ENCODE measurements around the gene CKLF. TPM values are rescaled to one million over a fixed set of nuclear protein-coding genes. Genes with fewer than 3 reads are reported as not detected.
A peak's percentile ranks its signal among the peaks of the same experiment; 100 is the strongest.
"Not testable (repeated sequence)": the region's sequence is repeated elsewhere in the genome, so short reads cannot be mapped to it uniquely, and the experiment has no call there.

The CKLF gene
- total RNA-seq, 2 donors from 2014 or later = 20.5 to 28.3 TPM

DNA sequence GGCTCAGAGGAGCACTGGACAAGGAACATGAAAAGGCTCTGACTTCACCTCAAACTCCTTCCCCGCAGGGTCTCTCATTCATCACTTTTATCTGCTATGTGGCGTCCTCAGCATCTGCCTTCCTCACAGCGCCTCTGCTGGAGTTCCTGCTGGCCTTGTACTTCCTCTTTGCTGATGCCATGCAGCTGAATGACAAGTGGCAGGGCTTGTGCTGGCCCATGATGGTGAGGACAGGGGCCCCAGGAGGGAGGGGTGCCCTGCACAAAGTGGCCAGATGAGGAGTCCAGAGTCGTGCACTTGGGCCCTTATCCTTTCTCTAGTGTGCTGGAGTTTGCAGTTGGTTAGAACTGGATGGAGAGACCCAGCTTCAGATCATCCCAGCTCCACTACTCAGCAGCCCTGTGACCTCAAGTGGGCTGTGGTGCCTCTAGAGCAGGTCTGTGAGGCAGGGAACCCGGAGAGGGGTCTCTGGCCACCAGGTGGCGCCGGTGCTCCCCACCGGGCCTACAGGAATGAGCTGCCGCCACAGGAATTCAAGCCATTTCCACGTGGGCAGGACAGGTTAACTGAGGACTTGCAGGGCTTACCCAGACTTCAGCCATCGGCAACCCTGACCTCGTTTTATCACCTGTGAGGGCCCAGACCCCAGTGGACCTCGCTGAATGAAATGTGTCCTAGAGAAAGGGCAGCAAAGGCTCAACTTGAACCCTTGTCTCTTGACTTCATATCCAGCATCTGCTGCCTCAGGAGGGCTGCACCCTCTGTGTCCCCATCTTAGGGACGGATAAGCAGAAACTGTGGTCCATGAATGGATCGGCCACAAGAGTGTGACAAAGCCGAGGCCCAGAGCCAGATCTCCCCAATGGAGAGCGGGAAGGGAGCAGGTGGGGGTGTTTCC lies 56.1 kb downstream of the CKLF start:
- 34% methylated on average over 17 of the region's 17 CpGs for WGBS
- H3K4me3 ChIP-seq = no peak overlapping the region
- no peak overlapping the region for H3K27ac ChIP-seq
- intact Hi-C loops (cut with DNase I) = loop anchor here (5.0 kb wide), 1 partner anchor 144 kb away; the partner anchor contains the start of gene DYNC1LI2
- no peaks in the 10 kb centered on the region for H3K27me3 ChIP-seq (replicated peaks; ENCODE audit: insufficient read depth)
- no peaks in the 10 kb centered on the region for H3K9me3 ChIP-seq
- peak; percentile 90 for DNase-seq (ENCODE audit: low spot score)
- TF ChIP-seq, protein P1, sequence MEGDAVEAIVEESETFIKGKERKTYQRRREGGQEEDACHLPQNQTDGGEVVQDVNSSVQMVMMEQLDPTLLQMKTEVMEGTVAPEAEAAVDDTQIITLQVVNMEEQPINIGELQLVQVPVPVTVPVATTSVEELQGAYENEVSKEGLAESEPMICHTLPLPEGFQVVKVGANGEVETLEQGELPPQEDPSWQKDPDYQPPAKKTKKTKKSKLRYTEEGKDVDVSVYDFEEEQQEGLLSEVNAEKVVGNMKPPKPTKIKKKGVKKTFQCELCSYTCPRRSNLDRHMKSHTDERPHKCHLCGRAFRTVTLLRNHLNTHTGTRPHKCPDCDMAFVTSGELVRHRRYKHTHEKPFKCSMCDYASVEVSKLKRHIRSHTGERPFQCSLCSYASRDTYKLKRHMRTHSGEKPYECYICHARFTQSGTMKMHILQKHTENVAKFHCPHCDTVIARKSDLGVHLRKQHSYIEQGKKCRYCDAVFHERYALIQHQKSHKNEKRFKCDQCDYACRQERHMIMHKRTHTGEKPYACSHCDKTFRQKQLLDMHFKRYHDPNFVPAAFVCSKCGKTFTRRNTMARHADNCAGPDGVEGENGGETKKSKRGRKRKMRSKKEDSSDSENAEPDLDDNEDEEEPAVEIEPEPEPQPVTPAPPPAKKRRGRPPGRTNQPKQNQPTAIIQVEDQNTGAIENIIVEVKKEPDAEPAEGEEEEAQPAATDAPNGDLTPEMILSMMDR (IDR thresholded peaks at IDR 0.05) = peak; percentile 86 to 92 (median 90)
- TF ChIP-seq POLR2AphosphoS5 (IDR thresholded peaks at IDR 0.05) (peak; percentile 68), POLR2A (IDR thresholded peaks at IDR 0.05) (no peak)
- H3K4me1 ChIP-seq (replicated peaks) = peaks cover 3% of the 10 kb centered on the region
- peaks cover 7 to 9% of the 10 kb centered on the region in 2 donors for H3K36me3 ChIP-seq

DNA sequence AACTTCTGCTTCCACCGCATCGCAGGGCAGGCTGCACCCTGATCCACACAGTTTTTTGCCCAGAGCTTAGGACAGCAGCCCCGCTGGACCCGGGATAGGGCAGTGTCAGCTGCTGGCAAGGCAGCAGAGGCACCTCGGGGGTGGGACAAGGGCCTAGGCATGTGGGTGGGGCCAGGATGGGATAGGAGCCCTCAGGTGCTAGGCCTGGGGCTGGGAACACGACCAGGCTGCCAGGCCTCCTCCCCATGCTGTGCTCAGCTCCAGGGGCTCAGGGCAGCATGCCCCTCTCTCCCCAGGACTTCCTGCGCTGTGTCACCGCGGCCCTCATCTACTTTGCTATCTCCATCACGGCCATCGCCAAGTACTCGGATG lies 56.7 kb downstream of the CKLF start:
- no peak overlapping the region for H3K4me3 ChIP-seq
- H3K27ac ChIP-seq = no peak overlapping the region
- intact Hi-C loops (cut with DNase I) = loop anchor here (5.0 kb wide), 1 partner anchor 143 kb away; the partner anchor contains the start of gene DYNC1LI2
- no peaks in the 10 kb centered on the region for H3K27me3 ChIP-seq (replicated peaks; ENCODE audit: insufficient read depth)
- no peaks in the 10 kb centered on the region for H3K9me3 ChIP-seq
- no peaks in the 10 kb centered on the region for H3K4me1 ChIP-seq (replicated peaks)
- peaks cover 7 to 9% of the 10 kb centered on the region in 2 donors for H3K36me3 ChIP-seq
- WGBS = 80% methylated on average over 12 of the region's 12 CpGs
- TF ChIP-seq, protein P1 (IDR thresholded peaks at IDR 0.05) = no peak
- TF ChIP-seq POLR2A (IDR thresholded peaks at IDR 0.05) (no peak), POLR2AphosphoS5 (IDR thresholded peaks at IDR 0.05) (no peak)
- no peak for DNase-seq (ENCODE audit: low spot score)

DNA sequence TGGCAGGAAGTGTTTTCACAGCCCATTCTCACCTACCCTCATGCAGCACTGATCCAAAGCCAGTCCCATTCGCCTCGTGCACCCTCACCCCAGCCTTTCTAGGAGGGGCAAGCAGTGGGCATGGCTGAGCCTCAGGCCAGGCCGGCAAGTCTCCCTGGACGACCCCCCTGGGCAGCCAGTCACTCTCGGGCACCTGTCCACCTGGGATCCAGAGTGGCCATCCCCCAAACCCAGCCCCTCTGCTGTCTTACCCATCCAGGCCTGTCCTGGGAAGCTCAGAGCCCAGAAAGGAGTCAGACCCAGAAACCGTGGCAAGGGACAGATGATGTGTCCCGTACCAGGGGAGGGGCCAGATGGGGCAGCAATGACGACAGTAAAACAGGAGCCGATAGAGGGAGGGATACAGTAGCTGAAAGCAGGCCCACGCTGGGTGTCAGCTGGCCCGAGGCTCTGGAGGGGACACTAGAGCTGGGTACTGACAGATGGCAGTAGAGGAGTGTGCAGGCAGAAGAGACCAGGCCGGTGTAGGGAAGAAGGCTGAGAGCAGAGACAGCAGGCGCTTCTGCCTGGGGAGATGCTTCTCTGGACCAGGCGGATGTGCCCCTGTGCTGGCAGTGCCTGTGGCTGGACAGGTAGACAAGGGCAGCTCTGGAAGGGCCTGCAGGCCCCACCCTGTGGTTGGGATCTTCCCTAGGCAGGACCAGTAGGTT lies 57.9 kb downstream of the CKLF start:
- peaks cover 7 to 9% of the 10 kb centered on the region in 2 donors for H3K36me3 ChIP-seq
- H3K9me3 ChIP-seq = no peaks in the 10 kb centered on the region
- H3K27ac ChIP-seq = no peak overlapping the region
- WGBS = 87% methylated on average over 14 of the region's 14 CpGs
- no peaks in the 10 kb centered on the region for H3K4me1 ChIP-seq (replicated peaks)
- H3K27me3 ChIP-seq (replicated peaks; ENCODE audit: insufficient read depth) = no peaks in the 10 kb centered on the region
- no peak for DNase-seq (ENCODE audit: low spot score)
- no peak overlapping the region for H3K4me3 ChIP-seq
- intact Hi-C loops (cut with DNase I) = no loop called here
- TF ChIP-seq, protein P1 (IDR thresholded peaks at IDR 0.05) = no peak
- TF ChIP-seq POLR2A (IDR thresholded peaks at IDR 0.05) (no peak), POLR2AphosphoS5 (IDR thresholded peaks at IDR 0.05) (no peak)

DNA sequence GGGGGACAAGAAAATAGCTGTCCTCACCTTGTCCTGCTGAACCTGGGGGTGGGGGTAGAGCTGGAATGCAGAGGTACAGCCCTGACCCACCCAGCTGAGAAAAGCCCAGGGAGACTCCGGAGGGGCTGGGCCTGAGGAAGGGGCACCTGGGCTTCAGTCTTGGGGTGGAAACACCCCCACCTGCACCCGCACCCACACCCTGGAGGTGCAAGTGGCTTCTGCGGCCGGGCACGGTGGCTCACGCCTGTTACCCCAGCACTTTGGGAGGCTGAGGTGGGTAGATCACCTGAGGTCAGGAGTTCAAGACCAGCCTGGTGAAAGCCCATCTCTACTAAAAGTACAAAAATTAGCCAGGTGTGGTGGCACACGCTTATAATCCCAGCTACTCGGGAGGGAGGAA lies 59.5 kb downstream of the CKLF start:
- H3K36me3 ChIP-seq; intact Hi-C loops (cut with DNase I); H3K9me3 ChIP-seq; H3K27me3 ChIP-seq (replicated peaks; ENCODE audit: insufficient read depth); DNase-seq (ENCODE audit: low spot score); H3K4me3 ChIP-seq; H3K27ac ChIP-seq; H3K4me1 ChIP-seq (replicated peaks): not testable (repeated sequence)
- WGBS = 95% methylated on average over 8 of the region's 8 CpGs

DNA sequence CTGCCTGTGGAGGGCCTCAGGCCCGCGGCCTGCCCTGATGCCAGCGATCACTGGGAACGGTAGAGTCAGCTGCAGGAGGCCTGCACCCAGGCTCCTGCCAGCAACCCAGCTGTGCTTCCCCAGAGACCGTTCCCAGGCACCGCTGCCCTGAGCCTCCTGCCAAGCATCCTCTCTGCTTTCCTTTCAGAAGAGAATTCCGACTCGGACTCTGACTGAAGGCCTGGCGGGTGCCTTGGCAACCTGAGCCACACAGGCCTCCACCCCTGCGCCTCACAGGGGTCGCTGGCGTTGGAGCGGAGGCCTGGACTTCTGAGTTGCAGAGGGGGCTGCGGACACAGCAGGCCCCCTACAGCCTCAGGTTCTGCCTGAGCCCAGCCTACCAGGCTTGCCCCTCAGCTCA lies 60.0 kb downstream of the CKLF start:
- Histone ChIP-seq H3K27me3 (replicated peaks; ENCODE audit: insufficient read depth) (no peaks in the 10 kb centered on the region), H3K4me3 (no peak overlapping the region), H3K4me1 (replicated peaks) (no peaks in the 10 kb centered on the region), H3K9me3 (no peaks in the 10 kb centered on the region), H3K36me3 (peaks cover 7 to 9% of the 10 kb centered on the region in 2 donors), H3K27ac (no peak overlapping the region)
- no peak for DNase-seq (ENCODE audit: low spot score)
- intact Hi-C loops (cut with DNase I) = no loop called here
- TF ChIP-seq, protein P1 (IDR thresholded peaks at IDR 0.05) = no peak
- TF ChIP-seq POLR2AphosphoS5 (IDR thresholded peaks at IDR 0.05) = no peak
- 81% methylated on average over 14 of the region's 14 CpGs for WGBS
